ENCODE data around the gene DCST1. TPM values are rescaled to one million over a fixed set of nuclear protein-coding genes. Genes with fewer than 3 reads are reported as not detected.

The DCST1 gene
- total RNA-seq, 1 experiment from 2014 or later = not detected

DNA sequence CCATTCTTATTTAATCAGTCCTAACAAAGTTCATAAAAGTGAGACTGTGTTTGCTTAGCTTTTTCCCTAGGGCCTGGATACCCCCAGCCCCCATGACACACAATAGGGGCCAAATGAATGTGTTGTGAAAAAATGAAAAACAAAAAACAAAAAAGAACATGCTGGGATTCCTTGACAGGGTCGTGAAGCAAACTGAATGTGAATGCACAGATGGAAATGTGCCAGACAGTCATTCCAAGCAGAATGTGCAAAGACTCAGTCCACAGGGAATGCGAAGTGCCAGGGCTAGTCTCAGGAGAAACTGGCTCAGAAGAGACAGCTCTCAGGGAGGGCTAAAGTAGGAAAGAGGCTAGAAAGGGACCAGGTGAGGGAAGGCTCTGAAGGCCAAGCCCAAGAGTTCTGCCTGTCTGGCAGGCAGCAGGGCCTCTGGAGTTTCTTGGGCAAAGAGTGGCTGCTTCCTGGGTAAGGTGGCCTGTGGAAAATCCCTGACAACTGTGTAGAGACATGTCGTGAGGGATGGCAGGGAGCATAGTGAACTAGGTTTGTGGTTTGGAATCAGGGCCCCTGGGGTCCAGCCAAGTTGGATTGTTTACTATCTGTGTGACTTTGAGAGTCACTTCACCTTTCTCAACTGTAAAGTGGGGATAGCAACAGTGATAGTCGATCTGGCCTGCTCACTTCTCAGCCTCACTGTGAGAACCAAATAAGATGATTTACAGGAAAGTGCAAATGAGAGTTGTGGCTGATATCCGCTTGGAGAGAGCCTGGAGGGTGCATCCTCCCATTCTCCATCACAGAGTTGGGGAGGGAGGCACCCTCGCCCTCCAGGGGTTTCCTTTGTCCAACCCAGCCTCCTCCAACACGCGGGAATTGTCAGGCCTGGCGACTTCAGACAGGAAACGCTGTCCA is 16.3 kb downstream of the DCST1 start:
- Histone ChIP-seq H3K4me3 (ENCODE audit: low read length) (peak overlapping the region; percentile 100), H3K9me2 (replicated peaks; ENCODE audit: insufficient read depth, low read length) (no peaks in the 10 kb centered on the region), H3K79me2 (ENCODE audit: low read length) (peaks cover 24% of the 10 kb centered on the region), H4K20me1 (ENCODE audit: insufficient read depth, low read depth, low read length) (no peaks in the 10 kb centered on the region), H3K9ac (ENCODE audit: low read length) (peak overlapping the region; percentile 75), H3K4me2 (ENCODE audit: low read depth, low read length, poor library complexity, severe bottlenecking) (peak overlapping the region; percentile 89), H2AFZ (ENCODE audit: low read length) (no peak overlapping the region; the same call in 1 of the 2 replicates), H3K27me3 (ENCODE audit: low read length) (no peaks in the 10 kb centered on the region), H3K27ac (ENCODE audit: low read length) (no peak overlapping the region; the same call in 1 of the 2 replicates), H3K36me3 (ENCODE audit: insufficient read depth, low read length) (0 out of 2 replicates have a peak, but pooled peaks cover 3% of the 10 kb centered on the region), H3K4me1 (ENCODE audit: low read length) (peaks cover 26% of the 10 kb centered on the region), H3K9me3 (ENCODE audit: low read length) (no peaks in the 10 kb centered on the region)
- peak; percentile 42 for DNase-seq

DNA sequence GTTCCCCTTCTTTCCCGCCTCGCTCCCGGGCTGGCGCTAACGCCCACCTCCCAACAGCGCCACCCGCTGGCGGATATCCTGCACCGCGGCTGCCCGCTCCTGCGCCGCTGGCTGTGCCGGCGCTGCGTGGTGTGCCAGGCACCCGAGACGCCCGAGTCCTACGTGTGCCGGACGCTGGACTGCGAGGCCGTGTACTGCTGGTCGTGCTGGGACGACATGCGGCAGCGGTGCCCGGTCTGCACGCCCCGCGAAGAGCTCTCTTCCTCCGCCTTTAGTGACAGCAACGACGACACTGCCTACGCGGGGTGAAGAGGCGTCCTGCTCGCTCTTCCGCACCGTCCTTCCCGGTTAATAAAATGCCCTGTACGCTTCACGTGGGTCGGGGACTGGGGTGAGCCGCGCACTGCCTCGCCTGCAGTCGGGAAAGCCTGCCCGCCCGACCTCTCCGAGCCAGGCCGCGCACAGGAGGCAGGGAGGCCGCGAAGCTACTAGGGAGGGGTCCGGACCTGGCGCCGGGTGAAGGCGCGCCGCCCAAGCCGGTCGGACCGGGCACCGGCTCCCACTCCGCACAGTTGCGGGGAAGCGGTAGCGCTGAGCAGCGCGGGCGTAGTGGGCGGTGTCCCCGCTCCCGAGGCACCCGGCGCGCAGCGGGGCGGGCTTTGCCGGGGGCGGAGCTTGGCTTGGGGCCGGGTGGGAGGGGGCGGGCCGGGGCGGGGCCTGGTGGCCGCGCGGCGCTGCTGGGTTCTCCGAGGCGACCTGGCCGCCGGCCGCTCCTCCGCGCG is 17.1 kb downstream of the DCST1 start, which contains the start of gene ADAM15:
Gene ADAM15, plus strand, starts transcription at position 757 of the 782 bp plus-strand sequence. CDS start 71 bp downstream, outside the sequence.
- Histone ChIP-seq H3K9me3 (ENCODE audit: low read length) (no peaks in the 10 kb centered on the region), H3K36me3 (ENCODE audit: insufficient read depth, low read length) (0 out of 2 replicates have a peak, but pooled peaks cover 3% of the 10 kb centered on the region), H3K9me2 (replicated peaks; ENCODE audit: insufficient read depth, low read length) (no peaks in the 10 kb centered on the region), H3K9ac (ENCODE audit: low read length) (peak within 1 kb of the TSS; percentile 98), H3K79me2 (ENCODE audit: low read length) (peaks cover 24% of the 10 kb centered on the region), H3K4me1 (ENCODE audit: low read length) (peaks cover 26% of the 10 kb centered on the region), H3K4me3 (ENCODE audit: low read length) (peak within 1 kb of the TSS; percentile 100), H3K27me3 (ENCODE audit: low read length) (no peaks in the 10 kb centered on the region), H3K27ac (ENCODE audit: low read length) (peak within 1 kb of the TSS; percentile 38), H2AFZ (ENCODE audit: low read length) (peak within 1 kb of the TSS; percentile 92), H3K4me2 (ENCODE audit: low read depth, low read length, poor library complexity, severe bottlenecking) (peak within 1 kb of the TSS; percentile 91), H4K20me1 (ENCODE audit: insufficient read depth, low read depth, low read length) (no peaks in the 10 kb centered on the region)
- peak; percentile 94 for DNase-seq

DNA sequence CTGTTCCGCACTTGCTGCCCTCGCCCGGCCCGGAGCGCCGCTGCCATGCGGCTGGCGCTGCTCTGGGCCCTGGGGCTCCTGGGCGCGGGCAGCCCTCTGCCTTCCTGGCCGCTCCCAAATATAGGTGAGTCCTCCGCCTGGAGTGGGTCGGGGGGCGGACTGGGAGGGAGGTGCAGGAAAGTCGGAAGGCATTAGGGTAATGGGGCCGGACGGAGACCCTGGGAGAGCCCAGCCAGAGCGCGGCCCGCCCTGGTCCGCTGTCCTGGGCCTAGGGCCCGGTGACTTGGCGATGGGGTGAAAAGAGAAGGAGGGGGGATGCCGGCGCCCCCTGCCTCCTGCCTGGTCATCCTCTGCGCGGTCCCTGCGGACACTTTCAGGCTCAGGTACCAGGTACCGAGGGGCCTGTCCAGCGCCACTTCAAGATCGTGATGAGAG is 17.7 kb downstream of the DCST1 start:
- Histone ChIP-seq H3K4me2 (ENCODE audit: low read depth, low read length, poor library complexity, severe bottlenecking) (peak overlapping the region; percentile 91), H4K20me1 (ENCODE audit: insufficient read depth, low read depth, low read length) (no peaks in the 10 kb centered on the region), H2AFZ (ENCODE audit: low read length) (peak overlapping the region; percentile 74), H3K27me3 (ENCODE audit: low read length) (no peaks in the 10 kb centered on the region), H3K36me3 (ENCODE audit: insufficient read depth, low read length) (0 out of 2 replicates have a peak, but pooled peaks cover 3% of the 10 kb centered on the region), H3K9me2 (replicated peaks; ENCODE audit: insufficient read depth, low read length) (no peaks in the 10 kb centered on the region), H3K27ac (ENCODE audit: low read length) (peak overlapping the region; percentile 37), H3K4me3 (ENCODE audit: low read length) (peak overlapping the region; percentile 100), H3K4me1 (ENCODE audit: low read length) (peaks cover 26% of the 10 kb centered on the region), H3K9ac (ENCODE audit: low read length) (peak overlapping the region; percentile 98), H3K9me3 (ENCODE audit: low read length) (no peaks in the 10 kb centered on the region), H3K79me2 (ENCODE audit: low read length) (peaks cover 24% of the 10 kb centered on the region)
- DNase-seq = no peak

DNA sequence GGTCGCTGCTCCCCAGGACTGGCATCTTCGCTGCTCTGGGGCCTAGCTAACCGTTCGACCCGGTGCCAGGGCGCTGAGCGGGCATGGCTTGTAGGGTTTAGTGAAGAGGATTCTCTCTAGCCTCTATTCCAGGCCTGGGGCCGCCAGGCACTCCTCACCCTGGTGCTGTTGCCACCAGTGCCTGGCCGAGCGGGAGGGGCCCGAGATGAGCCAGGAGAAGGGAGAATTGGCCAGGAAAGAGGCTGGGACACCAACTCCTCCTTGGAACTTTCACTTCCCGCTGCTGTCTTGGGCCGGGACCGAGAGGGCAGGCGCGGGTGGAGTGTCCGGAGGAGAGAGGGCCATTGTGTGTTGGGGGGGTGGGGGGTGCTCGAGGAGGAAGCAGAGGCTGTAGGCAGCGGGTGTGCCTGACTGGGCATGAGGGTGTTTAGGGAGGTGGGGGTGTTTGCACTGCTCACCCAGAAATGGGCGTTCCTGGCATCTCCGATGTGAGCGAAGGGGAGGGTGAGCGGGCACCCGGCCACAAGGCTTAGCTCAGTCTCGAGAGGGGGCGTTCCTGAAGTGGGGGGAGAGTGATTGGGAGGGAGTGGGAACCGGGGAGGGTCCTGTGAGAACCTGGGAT is 18.3 kb downstream of the DCST1 start:
- Histone ChIP-seq H3K36me3 (ENCODE audit: insufficient read depth, low read length) (0 out of 2 replicates have a peak, but pooled peaks cover 3% of the 10 kb centered on the region), H3K79me2 (ENCODE audit: low read length) (peaks cover 24% of the 10 kb centered on the region), H3K4me2 (ENCODE audit: low read depth, low read length, poor library complexity, severe bottlenecking) (peak overlapping the region; percentile 91), H3K27me3 (ENCODE audit: low read length) (no peaks in the 10 kb centered on the region), H3K9ac (ENCODE audit: low read length) (peak overlapping the region; percentile 98), H3K27ac (ENCODE audit: low read length) (peak overlapping the region; percentile 37), H4K20me1 (ENCODE audit: insufficient read depth, low read depth, low read length) (no peaks in the 10 kb centered on the region), H2AFZ (ENCODE audit: low read length) (peak overlapping the region; percentile 74), H3K4me1 (ENCODE audit: low read length) (peaks cover 26% of the 10 kb centered on the region), H3K9me3 (ENCODE audit: low read length) (no peaks in the 10 kb centered on the region), H3K9me2 (replicated peaks; ENCODE audit: insufficient read depth, low read length) (no peaks in the 10 kb centered on the region), H3K4me3 (ENCODE audit: low read length) (peak overlapping the region; percentile 100)
- peak; percentile 78 for DNase-seq

DNA sequence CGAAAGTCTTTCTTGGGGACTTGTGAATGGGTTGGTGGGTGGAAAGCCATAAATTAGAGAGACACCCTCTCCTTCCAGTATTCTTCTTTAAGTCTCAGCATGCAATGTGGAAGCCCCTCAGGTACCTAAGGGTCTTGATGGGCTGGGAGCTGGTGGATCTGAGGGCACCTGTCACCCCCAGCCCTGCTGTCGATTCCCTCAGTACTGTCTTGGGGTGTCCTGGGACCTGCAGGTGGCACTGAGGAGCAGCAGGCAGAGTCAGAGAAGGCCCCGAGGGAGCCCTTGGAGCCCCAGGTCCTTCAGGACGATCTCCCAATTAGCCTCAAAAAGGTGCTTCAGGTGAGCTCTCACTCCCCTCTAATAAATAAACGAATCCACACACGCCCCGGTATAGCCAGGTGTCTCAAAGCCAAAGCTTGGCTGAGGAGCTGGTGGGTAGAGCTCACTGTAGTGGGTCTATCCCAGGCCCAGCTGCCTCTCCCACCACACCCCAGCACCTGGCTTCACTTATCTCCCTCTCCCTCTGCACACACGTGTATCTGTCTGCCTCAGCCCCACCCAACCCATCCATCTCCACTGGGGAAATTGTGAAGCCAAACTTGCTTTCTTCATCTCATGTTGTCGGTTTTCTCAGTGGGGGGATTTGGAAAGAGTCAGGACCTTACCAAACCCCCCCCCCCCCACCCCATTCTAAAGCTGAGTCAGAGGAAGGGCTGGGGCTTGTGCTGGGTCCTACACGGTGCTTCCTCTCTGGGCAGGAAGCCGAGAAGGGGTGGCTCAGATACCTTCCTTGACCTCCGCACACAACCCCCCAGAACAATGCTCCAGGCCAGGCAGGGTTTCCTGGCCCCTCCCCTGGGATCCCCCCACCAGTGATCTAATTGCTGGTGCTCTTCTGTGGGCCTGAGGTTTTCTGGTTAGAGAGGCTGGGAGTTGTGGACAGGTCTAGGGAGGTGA is 19.1 kb downstream of the DCST1 start:
- Histone ChIP-seq H3K79me2 (ENCODE audit: low read length) (peaks cover 24% of the 10 kb centered on the region), H3K4me2 (ENCODE audit: low read depth, low read length, poor library complexity, severe bottlenecking) (peak overlapping the region; percentile 91), H4K20me1 (ENCODE audit: insufficient read depth, low read depth, low read length) (no peaks in the 10 kb centered on the region), H3K36me3 (ENCODE audit: insufficient read depth, low read length) (0 out of 2 replicates have a peak, but pooled peaks cover 3% of the 10 kb centered on the region), H3K9me2 (replicated peaks; ENCODE audit: insufficient read depth, low read length) (no peaks in the 10 kb centered on the region), H3K27me3 (ENCODE audit: low read length) (no peaks in the 10 kb centered on the region), H3K9ac (ENCODE audit: low read length) (peak overlapping the region; percentile 98), H3K4me1 (ENCODE audit: low read length) (peaks cover 26% of the 10 kb centered on the region), H3K4me3 (ENCODE audit: low read length) (peak overlapping the region; percentile 100), H3K27ac (ENCODE audit: low read length) (no peak overlapping the region), H3K9me3 (ENCODE audit: low read length) (no peaks in the 10 kb centered on the region), H2AFZ (ENCODE audit: low read length) (no peak overlapping the region)
- DNase-seq = peak; percentile 62

DNA sequence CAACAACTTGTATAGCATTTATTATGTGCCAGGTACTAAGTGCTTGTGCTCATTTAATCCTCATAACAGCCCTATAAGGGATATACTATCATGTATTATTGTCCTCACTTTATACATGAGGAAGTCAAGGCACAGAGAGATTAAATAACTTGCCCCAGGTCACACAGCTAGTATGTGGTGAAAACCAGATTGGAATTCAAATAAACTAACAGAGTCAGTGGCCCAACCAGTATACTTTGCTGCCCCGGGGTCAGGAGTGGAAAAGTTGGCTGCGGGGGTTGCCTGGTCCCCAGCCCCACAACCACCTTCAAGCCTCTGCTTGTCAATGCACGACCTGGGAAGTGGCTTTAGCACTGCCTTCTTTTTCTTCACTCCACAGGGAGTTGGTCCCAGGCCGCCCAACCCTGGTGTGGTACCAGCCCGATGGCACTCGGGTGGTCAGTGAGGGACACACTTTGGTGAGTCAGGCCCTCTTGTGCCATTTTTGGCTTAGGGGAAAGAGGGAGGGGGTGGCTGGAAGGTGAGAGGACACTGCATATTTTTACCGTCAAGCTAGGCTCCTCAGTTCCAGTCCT is 20.0 kb downstream of the DCST1 start:
- no peak overlapping the region for H3K4me3 ChIP-seq (ENCODE audit: low read length)
- H3K27me3 ChIP-seq (ENCODE audit: low read length) = no peaks in the 10 kb centered on the region
- H3K4me2 ChIP-seq (ENCODE audit: low read depth, low read length, poor library complexity, severe bottlenecking) = no peak overlapping the region
- H3K9me2 ChIP-seq (replicated peaks; ENCODE audit: insufficient read depth, low read length) = no peaks in the 10 kb centered on the region
- H3K79me2 ChIP-seq (ENCODE audit: low read length) = peaks cover 24% of the 10 kb centered on the region
- no peak overlapping the region for H3K9ac ChIP-seq (ENCODE audit: low read length)
- H4K20me1 ChIP-seq (ENCODE audit: insufficient read depth, low read depth, low read length) = no peaks in the 10 kb centered on the region
- peaks cover 26% of the 10 kb centered on the region for H3K4me1 ChIP-seq (ENCODE audit: low read length)
- no peak overlapping the region for H3K27ac ChIP-seq (ENCODE audit: low read length)
- peaks cover 3% of the 10 kb centered on the region; the same call in 1 of the 2 replicates for H3K36me3 ChIP-seq (ENCODE audit: insufficient read depth, low read length)
- DNase-seq = no peak
- no peaks in the 10 kb centered on the region for H3K9me3 ChIP-seq (ENCODE audit: low read length)
- no peak overlapping the region for H2AFZ ChIP-seq (ENCODE audit: low read length)

DNA sequence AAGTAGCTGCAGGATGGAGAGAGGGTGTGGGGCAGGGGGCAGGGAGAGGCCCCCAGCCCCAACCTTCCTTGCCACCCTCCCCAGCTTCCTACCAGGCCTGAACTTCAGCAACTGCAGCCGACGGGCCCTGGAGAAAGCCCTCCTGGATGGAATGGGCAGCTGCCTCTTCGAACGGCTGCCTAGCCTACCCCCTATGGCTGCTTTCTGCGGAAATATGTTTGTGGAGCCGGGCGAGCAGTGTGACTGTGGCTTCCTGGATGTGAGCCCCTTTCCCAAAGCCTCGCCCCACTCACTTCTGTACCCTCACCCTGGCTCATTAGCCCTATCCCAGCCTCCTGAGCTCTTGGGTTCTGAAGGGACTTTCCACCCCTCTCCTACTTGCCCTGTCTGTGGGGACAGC is 23.5 kb downstream of the DCST1 start:
- peaks cover 3% of the 10 kb centered on the region; the same call in 1 of the 2 replicates for H3K36me3 ChIP-seq (ENCODE audit: insufficient read depth, low read length)
- H3K9ac ChIP-seq (ENCODE audit: low read length) = no peak overlapping the region
- no peaks in the 10 kb centered on the region for H3K9me3 ChIP-seq (ENCODE audit: low read length)
- H4K20me1 ChIP-seq (ENCODE audit: insufficient read depth, low read depth, low read length) = 0 out of 2 replicates have a peak, but pooled peaks cover under 1% of the 10 kb centered on the region
- no peaks in the 10 kb centered on the region for H3K9me2 ChIP-seq (replicated peaks; ENCODE audit: insufficient read depth, low read length)
- no peaks in the 10 kb centered on the region for H3K27me3 ChIP-seq (ENCODE audit: low read length)
- no peak overlapping the region for H2AFZ ChIP-seq (ENCODE audit: low read length)
- DNase-seq = no peak
- H3K4me2 ChIP-seq (ENCODE audit: low read depth, low read length, poor library complexity, severe bottlenecking) = no peak overlapping the region
- H3K79me2 ChIP-seq (ENCODE audit: low read length) = peaks cover 15% of the 10 kb centered on the region
- peaks cover 24% of the 10 kb centered on the region for H3K4me1 ChIP-seq (ENCODE audit: low read length)
- no peak overlapping the region for H3K4me3 ChIP-seq (ENCODE audit: low read length)
- H3K27ac ChIP-seq (ENCODE audit: low read length) = no peak overlapping the region

Measured in Karpas-422 (cell line).